HG03159 (cell line): ENCODE results near the gene ENC1.
A peak's percentile ranks its signal among the peaks of the same experiment; 100 is the strongest.

Source experiments
- ATAC-seq: cut with Tn5 transposase; IDR thresholded peaks from one replicate; pipeline ENCODE4 v1.9.1; 2021; ENCODE audit warnings: mild to moderate bottlenecking, moderate library complexity; ENCODE audit not compliant: unreplicated experiment

ENC1 gene

DNA sequence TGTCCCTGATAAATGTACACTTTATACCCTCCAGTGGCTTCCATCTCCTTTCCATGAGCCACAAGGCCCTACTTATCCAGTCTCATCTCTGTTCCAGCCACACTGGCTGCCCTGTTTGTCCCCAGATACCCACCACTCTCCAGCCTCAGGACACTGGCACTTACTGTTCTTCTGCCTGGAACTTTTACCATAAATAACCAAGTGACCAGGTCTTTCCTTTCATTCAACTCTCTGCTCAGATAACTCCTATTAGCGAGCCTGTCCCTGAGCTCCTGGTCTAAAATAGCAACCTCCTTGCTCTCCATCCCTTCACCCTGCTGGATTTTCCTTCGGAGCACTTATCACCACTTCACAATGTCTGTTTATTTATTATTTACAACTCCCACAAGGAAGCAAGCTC is 16.6 kb upstream of the ENC1 start:
- ATAC-seq, result no peak

DNA sequence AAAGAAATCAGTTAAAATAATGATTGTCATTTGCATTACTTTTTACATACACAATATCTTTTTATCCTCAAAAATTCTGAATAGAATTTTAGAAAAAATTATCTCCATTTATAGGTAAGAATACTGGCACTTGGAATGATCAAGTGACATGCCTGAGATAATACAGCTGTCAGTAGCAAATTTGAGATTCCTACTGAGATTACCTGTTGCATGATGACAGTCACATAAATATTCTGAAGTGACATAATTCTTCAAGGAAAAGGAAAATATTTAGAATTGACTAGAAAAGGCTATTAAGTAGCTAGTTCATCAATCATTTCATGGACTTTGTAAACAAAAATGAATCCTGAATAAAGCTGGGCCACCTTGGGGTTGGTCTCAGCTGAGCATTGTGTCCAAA is 15.2 kb upstream of the ENC1 start:
- no peak for ATAC-seq

DNA sequence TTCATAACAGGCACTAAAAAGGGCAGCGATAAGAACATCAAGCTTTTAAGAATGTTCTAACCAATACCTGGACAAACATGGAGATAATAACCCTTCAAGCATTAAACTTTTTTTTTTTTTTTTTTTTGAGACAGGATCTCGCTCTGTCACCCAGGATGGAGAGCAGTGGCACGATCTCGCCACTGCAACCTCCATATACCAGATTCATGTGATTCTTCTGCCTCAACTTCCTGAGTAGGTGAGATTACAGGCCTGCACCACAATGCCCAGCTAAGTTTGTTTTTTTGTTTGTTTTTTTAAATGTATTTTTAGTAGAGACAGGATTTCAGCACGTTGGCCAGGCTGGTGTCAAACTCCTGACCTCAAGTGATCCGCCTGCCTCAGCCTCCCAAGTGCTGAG is 14.7 kb upstream of the ENC1 start:
- no peak for ATAC-seq

DNA sequence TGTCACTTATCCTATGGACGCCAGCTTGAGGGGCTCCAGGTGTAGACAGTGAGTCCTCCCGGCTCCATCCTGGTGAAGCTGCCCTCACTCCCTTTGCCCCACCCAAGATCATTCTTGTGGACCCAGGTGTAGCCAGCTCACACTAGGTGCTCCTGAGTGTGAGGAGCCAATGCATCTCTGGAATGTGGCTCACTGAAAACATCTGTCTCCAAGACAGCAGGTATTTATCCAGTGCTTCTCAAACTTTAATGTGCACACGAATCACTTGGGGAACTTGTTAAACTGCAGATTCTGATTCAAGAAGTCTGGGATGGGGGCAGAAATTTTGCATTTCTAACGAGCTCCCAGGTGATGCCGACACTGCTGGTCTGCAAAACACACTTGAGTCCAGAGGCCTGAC is 13.5 kb upstream of the ENC1 start:
- no peak for ATAC-seq

DNA sequence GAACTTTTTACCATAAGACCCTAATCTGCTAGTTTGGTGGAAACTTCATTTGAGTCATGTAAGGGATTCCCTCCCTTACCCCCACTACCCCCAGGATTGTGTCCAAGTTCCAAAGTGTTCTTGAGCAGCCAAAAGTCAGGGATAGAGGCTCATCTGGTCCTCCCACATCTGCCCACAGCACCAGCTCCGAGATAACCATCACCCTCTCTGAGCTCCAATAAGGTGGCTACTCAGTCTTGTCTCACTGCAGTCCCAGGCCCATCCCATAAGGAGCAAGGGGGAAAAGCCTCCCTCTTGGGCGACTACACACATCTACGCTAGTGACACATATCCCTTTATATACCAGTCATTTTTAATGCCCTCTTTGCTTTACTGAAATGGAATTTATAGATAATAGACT is 12.0 kb upstream of the ENC1 start:
- no peak for ATAC-seq

DNA sequence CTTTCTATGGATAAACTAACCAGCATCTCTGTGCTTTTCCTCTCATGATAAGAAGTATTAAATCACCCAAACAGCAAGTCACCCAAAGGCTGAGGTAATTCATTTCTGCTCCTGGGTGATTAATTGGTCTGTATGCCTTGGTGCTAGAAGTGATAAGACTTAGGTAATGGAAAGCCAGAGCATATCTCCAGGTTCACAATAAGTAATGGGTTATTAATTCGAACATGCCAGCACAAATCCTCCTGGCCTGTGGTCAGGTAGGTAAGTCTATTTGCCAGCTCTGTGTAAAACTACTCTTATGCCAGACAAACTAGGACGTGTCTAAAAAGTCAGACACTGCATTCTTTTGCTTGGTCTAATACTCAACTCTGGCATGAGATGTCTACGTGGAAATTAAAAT is 11.2 kb upstream of the ENC1 start:
- no peak for ATAC-seq

DNA sequence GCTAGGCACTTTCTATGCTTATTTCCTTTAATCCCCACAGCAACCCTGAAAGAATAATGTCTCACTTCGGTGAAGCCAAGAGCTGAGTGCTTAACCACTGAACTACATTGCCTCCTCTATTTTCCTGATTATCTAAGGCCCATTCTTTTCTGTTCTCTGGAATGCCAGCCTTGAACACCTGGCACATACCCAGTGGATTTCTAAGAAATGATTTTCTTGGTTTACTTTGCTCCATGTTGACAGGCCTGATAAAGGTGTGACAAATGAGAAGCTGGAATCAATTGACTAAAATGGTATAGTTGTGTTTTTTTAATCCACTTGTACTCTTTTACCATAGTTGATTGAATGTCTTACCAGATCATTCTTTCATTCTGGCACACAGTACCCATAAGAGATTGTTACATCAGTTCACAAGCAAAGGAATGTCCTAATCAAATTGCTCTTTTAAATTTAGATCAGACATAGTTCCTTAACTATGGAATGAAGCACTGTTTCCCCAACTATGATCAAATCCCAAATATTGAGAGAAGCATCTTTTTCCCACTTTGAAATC is 9.0 kb upstream of the ENC1 start:
- ATAC-seq, result no peak

DNA sequence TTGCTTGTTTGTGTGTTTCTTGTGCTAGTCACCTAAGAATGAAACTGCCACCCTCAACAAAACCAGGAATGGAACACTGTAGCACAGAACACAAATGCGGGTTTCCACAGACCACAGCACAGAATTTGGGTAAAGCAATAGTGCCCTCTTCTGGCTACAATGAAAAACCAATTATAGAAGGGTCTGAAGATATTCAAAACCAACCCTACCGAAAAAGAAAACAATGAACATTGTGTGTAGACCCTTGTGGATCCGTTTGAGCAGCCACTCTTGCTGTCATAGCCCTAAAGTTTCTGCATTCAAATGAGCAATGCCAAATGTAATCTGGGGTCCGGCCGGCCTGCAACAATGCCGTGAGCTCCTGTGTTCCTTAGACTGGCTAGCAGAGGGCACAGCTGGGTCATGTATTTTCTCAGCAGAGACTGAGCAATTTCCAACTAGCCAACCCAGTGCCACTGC is 8.3 kb upstream of the ENC1 start:
- no peak for ATAC-seq

DNA sequence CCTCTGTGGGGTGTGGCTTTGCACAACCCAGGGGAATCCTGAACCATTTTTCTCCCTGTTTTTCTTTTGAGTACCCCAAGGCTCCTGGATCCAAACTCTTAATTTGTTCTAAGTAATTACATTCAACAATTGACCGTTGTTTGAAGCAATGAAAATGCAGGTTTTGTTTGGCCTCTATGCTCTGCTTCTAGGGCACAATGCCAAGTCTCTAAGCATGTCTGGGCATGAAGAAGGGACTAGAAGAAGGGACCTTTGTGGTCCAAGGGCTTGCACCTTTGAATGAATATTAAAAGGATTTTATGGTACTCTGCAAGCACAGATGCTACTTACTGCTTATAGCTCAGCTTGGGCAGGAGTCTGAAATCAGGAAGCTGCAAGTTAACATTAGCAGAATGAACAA is 6.6 kb upstream of the ENC1 start:
- ATAC-seq, result no peak

DNA sequence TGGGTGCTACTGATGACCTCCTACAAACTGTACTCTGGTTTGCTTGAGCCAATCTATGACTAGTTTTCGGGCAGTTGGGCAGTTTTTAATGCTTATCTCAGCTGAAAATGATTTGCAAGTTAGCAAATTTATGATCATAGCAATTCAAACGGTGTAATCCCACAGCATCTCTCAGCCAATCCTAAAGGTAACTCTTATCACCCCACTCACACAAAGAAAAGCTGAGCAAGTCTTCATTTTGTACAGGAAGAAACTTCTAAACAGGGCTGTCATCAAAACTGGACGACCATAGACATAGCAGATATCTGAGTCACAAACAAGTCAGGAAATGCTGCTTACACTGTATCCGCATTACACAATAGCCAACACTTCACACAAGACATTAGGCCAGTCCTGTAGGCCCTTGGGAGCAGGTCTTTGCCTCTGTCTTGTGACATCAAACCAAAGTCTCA is 2.6 kb upstream of the ENC1 start:
- ATAC-seq, result no peak

DNA sequence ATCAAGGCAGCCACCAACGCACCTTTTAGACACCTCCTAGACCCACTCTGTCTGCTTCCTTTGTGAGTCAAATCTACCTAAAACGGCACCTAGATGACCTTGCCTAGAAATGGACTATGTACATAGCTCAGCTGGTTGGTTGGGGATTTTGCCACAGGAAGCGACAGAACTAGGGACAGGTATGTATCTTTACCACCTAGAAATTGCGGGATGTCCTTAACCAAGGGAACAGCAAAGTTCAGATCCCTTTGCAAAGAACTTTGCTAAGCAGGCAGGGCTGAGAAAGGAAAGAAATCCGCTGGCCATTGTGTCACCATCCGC is 2.0 kb upstream of the ENC1 start:
- no peak for ATAC-seq

DNA sequence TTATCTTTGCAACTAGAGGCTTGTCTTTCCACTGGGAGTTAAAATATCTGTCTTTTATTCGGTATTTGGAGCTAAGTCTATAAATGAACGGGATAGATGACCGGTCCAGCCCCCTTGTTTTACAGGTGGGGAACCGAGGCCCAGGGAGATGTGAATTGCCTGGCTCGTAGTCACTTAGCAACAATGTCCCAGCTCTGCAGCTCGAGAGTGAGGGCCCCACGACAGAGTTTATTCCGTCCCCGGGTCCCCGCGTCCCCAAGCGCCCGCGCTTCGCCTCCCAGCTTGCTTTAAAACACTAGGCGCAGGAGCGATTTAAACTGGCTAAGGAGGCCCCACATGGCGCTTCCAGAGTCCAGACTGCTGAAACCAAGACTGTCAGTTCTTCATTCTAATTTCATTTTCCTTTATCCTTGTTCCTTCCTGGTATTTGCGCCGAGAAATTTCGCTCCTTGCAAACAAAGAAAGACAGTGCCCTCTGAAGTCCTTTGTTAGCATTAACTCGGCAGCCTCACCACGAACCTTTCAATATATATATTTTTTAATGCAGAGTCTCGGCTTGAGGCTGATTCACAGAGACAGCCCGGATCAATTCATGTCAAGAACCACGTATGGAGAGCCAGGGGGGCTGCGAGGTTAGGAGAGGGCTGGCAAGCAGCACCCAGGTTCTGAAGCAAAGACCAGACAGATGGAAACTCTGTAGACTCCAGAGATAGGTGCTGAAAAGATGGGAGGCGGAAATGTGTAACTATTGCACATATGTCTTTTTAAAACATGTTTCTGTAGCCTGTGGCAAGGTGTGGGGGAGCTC is 1.4 kb upstream of the ENC1 start:
- no peak for ATAC-seq

DNA sequence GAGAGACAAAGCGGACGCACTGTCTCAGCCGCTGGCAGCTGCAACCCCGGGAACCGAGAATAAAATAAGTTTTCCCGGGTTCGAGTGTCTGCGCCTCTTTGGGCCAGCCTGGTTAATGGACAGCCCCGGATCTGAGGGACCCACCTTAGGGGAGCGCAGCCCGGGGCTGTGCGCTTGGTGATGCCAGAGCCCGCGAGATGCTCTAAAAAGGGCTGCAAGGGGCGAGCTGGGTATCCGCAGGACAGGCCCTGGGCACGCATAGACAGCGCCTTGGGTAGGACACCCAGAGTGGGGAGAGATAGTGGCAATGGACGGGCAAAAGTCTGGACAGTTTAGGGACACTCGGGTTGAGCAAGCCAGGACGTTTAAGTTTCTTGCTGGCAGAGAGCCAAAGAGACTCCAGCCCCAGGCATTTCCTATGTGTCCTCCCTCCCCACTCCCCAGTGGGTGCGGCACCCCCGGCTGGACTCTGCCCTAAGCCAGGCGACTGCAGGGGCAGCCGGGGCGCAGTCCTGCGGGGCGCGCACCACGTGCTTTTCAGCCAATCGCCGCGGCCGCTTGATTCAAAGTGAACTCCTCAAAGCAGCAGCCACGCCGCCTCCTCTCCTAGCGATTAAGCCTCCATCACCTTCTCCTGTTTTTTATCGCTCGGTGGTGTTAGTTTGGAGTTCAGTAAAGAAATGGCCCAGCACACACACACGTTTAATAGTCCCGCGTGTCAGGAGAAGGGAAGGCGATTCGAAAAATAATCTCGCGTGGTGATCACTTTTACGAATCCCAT is 616 bp upstream of the ENC1 start:
- peak; percentile 27 for ATAC-seq

DNA sequence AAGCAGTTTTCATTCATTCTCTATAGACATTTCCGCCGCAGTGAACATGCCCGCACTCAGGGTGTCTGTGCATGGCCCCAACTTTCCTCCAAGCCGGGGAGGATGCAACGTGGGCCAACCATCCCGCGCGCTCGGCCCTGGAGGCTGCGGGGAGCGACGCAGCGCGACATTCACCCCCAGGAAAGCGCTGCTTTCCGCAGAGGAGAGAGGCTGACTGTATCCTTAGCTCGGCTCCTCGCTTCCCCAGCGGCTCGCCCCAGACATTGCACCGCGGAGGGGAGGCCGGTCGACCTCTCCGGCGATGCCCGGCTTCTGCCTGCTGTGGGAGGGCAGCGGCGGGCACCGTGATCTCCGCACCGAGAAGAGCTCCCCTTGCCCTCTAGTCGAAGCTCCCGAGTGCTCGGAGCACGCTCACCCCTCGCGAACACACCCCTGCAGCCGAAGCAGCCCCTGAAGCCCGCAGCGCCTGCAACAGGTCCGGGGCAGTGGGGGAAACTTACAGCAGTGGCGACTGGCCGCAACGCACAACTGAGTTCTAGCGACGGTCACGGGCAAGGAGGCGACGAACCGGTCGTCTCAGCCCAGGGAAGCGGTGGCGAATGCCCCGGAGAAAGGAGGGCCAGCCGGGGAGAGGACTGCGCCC is 600 bp downstream of the ENC1 start:
- peak; percentile 29 for ATAC-seq

DNA sequence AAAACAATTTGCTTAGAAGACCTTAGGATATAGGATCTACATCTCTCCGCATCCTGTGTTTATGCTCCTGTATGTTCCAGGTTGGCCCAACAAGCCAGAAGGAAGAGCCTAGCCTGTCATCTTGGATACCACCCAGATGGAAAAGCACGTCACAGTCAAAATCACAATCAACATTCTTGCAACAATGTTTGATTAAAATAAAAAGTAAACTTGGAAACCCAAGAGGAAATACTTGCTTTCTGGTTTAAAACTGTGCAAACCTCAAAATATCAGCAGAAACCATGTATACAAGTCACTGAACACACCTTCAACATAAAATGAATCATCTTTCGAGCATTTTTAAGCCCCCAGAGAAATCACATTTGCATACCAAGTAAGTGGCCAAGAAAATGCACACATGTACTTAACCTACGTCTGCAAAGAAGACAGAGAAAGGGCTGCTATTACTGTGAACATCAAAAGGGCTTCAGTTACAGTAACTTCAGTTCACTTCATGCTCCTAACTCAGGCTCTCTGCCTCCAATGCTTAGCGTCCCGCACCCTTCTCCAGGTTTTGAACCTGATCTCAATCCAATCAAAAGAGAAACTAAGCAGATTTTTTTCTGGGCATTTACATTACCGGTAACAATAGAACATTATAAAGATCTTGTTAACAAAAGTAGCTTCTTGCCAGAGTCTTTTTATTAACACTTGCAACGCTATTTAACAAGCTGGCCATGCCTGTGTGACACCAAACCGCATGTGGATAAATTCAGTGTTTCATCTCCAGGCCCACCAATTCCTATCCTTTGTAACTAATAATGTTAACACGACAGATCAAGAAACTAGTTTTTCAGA is 1.3 kb downstream of the ENC1 start:
- peak; percentile 25 for ATAC-seq

DNA sequence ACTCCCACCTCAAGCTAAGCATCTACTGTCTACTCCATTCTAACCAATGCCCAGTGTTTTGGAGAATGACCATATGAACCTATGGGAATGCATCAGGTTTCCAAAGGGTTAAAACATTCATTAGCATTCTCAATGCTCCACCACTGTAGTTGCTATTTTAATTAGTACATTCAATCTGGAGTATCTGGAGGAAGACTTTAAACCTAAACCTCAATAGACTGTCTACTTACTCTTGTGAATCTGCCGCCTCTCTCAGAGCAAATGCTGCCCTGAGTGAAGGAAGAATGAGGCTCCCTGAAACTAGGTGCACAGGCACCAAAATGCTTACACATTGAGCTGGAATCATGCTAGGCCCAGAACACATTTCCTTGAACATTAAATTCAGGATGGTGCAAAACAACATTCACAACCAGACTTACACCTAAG is 2.0 kb downstream of the ENC1 start:
- ATAC-seq, result no peak

DNA sequence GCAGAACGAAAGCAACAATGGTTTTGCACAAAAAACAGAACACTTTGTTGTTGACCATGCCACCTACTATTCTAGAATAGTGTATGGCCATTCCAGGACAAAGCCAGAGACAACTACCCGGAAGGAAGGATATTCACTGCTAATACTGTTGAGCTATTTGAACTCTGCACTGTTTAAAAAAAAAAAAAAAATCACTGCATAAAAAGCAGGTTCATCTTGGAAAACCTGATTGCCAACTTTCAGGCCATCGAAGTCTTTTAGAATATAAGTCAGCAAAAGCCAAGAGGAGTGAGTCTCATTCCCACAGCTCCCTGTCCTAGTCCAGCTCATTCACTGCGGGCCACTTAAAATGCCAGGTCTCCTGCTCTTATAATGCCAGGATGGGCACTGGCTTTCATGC is 4.0 kb downstream of the ENC1 start:
- no peak for ATAC-seq

DNA sequence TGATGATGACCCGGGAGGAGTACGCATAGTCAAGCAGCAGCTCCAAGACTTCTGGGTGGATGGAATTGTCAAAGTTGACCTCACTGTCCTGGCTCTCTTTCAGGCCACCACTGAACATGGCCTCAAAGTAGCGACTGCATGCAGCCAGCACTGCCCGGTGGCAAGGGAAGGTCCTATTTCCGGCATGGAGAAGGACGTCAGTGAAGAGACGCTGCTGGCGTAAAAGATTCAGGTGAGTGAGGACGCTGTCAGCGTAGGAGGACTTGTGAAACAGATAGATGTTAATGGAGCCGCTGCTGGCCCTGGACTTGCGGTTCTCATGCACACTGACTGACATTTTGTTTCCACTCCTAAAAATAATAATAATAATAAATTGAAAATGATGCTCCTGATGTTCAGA is 4.4 kb downstream of the ENC1 start:
- ATAC-seq, result no peak

DNA sequence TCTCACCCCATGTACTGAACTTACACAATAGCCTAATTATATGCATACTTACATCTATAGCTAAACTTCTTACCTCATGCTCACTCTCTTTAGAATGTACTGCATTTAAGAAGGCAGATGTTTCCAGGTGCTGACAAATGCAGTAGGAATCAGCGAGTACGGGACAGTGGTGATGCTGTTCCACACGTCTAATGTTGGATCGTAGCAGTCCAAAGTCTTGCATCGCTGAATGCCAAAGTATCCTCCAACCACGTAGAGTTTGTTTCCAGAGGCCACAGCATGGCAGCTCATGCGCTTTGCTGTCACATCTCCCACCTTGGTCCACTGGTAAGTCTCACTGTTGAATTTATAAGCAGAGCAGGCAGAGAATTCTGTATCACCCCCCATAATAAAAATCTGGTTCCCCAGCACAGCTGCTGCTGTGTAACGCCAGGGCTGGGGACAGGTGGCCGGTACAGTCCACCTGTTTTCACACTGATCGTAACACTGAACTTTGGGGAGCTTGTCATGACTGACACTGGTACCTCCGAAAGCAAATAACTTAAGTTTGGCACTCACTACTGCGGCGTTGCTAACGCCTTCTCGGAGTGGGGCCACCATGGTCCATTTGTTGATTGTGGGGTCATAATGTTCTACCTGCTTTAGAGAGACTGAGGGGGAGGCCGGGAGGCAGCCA is 5.8 kb downstream of the ENC1 start:
- no peak for ATAC-seq

DNA sequence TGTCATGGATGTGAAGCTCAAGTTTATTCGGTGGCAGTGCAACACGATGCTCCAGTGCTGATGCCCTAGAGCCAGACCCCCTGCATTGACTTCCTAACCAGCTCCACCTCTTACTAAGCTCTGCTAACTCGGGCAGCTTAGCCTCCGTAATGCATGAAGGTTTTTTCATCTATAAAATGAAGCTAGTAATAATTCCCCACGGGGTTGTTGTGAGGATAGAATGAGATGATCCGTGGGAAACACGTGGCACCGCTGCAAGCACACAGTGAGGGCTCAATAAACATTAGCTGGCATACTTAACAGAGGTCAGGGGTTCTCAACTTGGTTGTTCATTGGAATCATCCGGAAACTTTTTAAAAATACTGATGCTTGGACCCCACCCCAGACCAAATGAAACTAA is 6.8 kb downstream of the ENC1 start:
- ATAC-seq, result no peak
